ENCODE results near the gene MRPL44.

DNA sequence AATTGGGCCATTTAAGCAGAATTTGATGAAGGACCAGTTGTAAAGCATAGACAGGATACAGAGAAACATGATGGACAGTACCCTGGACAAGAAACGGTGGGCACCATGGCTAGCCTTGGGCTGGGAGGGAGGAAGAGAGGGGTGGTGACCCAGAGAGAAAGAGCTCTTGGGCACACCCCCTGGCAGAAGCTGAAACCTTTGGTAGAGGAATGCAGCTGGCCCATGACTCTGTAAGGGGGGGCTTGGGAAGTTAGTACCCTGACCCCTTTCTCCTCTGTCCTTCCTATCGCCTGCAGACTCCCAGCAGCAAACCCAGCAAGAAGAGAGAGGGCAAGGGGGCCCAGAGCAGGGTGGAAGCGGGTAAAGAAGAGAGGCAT, 32.6 kb downstream of the MRPL44 start:
- TF ChIP-seq, protein P1, sequence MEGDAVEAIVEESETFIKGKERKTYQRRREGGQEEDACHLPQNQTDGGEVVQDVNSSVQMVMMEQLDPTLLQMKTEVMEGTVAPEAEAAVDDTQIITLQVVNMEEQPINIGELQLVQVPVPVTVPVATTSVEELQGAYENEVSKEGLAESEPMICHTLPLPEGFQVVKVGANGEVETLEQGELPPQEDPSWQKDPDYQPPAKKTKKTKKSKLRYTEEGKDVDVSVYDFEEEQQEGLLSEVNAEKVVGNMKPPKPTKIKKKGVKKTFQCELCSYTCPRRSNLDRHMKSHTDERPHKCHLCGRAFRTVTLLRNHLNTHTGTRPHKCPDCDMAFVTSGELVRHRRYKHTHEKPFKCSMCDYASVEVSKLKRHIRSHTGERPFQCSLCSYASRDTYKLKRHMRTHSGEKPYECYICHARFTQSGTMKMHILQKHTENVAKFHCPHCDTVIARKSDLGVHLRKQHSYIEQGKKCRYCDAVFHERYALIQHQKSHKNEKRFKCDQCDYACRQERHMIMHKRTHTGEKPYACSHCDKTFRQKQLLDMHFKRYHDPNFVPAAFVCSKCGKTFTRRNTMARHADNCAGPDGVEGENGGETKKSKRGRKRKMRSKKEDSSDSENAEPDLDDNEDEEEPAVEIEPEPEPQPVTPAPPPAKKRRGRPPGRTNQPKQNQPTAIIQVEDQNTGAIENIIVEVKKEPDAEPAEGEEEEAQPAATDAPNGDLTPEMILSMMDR (IDR thresholded peaks at IDR 0.05): no peak
- TF ChIP-seq POLR2A (IDR thresholded peaks at IDR 0.05): no peak

Data from lower leg skin (tissue), 3 donors.